AG10803 (cell line): ENCODE results near the gene CDK14.

Experiments
- DNase-seq: peaks from one replicate; pipeline ENCODE4 v3.0.0; 2010; ENCODE audit warnings: low read depth
- H3K4me3 ChIP-seq: 2 replicates; pipeline ENCODE4 v1.5.1; 2011; ENCODE audit warnings: mild to moderate bottlenecking, low read length, control low read depth
- CTCF ChIP-seq: conservative IDR thresholded peaks from 2 replicates; pipeline ENCODE4 v1.5.1; 2011; ENCODE audit warnings: mild to moderate bottlenecking, low read length, control low read depth, inconsistent platforms

CDK14 gene

DNA sequence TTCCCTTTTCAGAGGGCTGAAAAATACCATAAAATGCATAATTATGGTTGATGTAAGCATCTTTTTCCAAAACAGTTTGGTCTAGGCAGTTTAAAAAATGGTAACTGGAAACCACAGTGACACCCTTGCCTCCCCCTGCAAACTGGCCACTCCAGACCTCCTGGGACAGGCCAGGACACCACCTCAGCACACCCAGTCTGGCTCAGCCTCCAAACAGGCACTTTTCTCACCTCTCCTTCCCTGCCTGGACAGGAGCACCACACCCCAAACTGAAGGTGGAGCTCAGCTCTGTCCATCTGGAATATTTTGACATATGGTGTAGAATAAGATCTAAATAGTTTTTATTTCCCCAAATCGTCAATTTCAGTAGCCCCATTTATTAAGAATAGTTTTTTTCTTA lies 78.5 kb downstream of the CDK14 start:
- DNase-seq, result no peak
- no peak for TF ChIP-seq CTCF

DNA sequence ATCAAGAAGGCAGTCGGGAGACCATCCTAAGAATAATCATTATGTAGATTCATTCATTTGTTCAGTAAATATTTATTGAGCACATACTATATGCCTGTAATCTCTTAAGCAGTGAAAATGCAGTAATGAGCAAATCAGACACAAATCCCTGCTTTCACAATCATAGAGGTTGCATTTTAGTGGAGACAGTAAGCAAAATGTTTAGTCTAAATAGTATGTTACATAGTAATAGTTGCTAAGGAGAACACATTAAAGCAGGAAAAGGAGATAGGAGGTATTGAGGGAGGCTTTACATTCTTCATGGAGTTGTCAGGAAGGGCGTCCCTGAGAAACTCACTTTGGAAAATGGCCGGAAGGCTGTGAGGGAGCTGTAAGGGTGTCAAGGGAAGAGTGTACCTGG lies 79.9 kb downstream of the CDK14 start:
- no peak for TF ChIP-seq CTCF
- H3K4me3 ChIP-seq, result no peak overlapping the region
- no peak for DNase-seq

More for the DNA sequence above, 78.5 kb downstream of the CDK14 start:
- H3K4me3 ChIP-seq, result no peak overlapping the region

- TF ChIP-seq CTCF, result no peak
- no peak for DNase-seq
- no peak overlapping the region for H3K4me3 ChIP-seq
Measured at GRCh38 chr7:90677486-90678404, 81.6 kb downstream of the CDK14 start.

DNA sequence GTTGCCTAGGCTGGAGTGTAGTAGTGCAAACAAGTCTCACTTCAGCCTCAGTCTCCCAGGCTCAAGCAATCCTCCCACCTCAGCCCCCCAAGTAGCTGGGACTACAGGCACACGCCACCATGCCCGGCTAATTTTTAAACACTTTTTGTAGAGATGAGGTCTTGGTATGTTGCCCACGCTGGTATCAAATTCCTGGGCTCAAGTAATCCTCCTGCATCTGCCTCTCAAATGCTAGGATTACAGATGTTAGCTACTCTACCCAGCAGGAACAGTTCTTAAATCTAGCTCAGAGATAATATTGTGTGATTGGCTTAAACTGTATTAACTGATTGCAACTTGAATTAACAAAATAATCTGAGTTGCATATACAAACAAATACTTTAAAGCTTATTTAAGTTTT lies 82.9 kb downstream of the CDK14 start:
- DNase-seq, result no peak
- TF ChIP-seq CTCF, result no peak
- H3K4me3 ChIP-seq, result no peak overlapping the region

- no peak for DNase-seq
- H3K4me3 ChIP-seq, result no peak overlapping the region
- TF ChIP-seq CTCF, result no peak
Measured at GRCh38 chr7:90680484-90680883, 84.4 kb downstream of the CDK14 start.

- no peak overlapping the region for H3K4me3 ChIP-seq
- DNase-seq, result no peak
- TF ChIP-seq CTCF, result no peak
Measured at GRCh38 chr7:90681336-90682022, 85.4 kb downstream of the CDK14 start.

DNA sequence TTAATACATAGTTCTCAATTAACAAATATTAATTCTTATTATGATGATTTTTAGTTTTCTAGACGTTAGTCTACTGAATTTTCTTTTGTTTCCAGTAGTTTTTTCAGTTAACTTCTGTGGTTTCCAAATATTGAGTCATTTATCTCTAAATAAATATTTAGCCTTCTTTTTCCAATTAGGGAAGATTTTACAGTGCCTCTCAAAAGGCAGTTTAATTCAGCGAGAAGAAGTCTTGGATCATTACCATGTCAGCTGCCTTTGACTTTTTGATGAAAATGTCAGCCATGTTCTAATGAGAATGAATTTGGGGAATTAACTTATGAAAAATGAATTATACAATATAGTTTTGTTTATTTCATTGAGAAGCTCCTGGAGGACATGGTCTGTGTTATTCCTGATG lies 90.0 kb downstream of the CDK14 start:
- no peak for TF ChIP-seq CTCF
- no peak overlapping the region for H3K4me3 ChIP-seq
- DNase-seq, result no peak
